Neural progenitor cell (in vitro differentiated cells): ENCODE measurements around the gene MVD. TPM values are rescaled to one million over a fixed set of nuclear protein-coding genes. Genes with fewer than 3 reads are reported as not detected.

ENCODE experiments used
- DNase-seq: peaks from one replicate; pipeline ENCODE4 v3.0.0-alpha.2; 2016; ENCODE audit warnings: low spot score
- H2AFZ ChIP-seq: fragments of 200-600 bp; sonication (generic); replicated peaks from 2 replicates; pipeline ENCODE4 v1.6.1; 2016; ENCODE audit warnings: antibody characterized with exemption
- H3F3A ChIP-seq: fragments of 200-600 bp; sonication (generic); 2 replicates; pipeline ENCODE4 v1.6.1; 2016; ENCODE audit warnings: antibody characterized with exemption, low read depth
- H3K27ac ChIP-seq: fragments of 200-600 bp; sonication (generic); 2 replicates; pipeline ENCODE4 v1.5.1; 2016; ENCODE audit warnings: mild to moderate bottlenecking
- H3K27me3 ChIP-seq: fragments of 200-600 bp; sonication (generic); 2 replicates; pipeline ENCODE4 v1.6.1; 2016; ENCODE audit warnings: mild to moderate bottlenecking, moderate library complexity
- H3K36me3 ChIP-seq: fragments of 200-600 bp; sonication (generic); 2 replicates; pipeline ENCODE4 v1.5.1; 2016
- H3K4me1 ChIP-seq: fragments of 200-600 bp; sonication (generic); 2 replicates; pipeline ENCODE4 v1.6.1; 2016; ENCODE audit warnings: mixed run types
- H3K4me2 ChIP-seq: fragments of 200-600 bp; sonication (generic); 2 replicates; pipeline ENCODE4 v1.6.1; 2016
- H3K4me3 ChIP-seq: fragments of 200-600 bp; sonication (generic); 2 replicates; pipeline ENCODE4 v1.5.1; 2016
- H3K79me2 ChIP-seq: fragments of 200-600 bp; sonication (generic); 2 replicates; pipeline ENCODE4 v1.6.1; 2016; ENCODE audit warnings: low read depth
- H3K9ac ChIP-seq: fragments of 200-600 bp; sonication (generic); 2 replicates; pipeline ENCODE4 v1.6.1; 2016
- H3K9me3 ChIP-seq: fragments of 200-600 bp; sonication (generic); 2 replicates; pipeline ENCODE4 v1.5.1; 2016; ENCODE audit warnings: low read depth
- H4K20me1 ChIP-seq: fragments of 200-600 bp; sonication (generic); 2 replicates; pipeline ENCODE4 v1.6.1; 2016; ENCODE audit warnings: low read depth
- H3K27ac Mint-ChIP-seq: 3 replicates; pipeline ENCODE4 v1.8.0; 2021; ENCODE audit warnings: mixed read lengths
- H3K27me3 Mint-ChIP-seq: 2 replicates; pipeline ENCODE4 v1.8.0; 2022; ENCODE audit warnings: low read depth, mild to moderate bottlenecking, inconsistent platforms, moderate library complexity, mixed read lengths; ENCODE audit not compliant: insufficient read depth
- H3K36me3 Mint-ChIP-seq: 3 replicates; pipeline ENCODE4 v1.8.0; 2021; ENCODE audit warnings: mixed read lengths
- H3K4me1 Mint-ChIP-seq: 3 replicates; pipeline ENCODE4 v1.8.0; 2021; ENCODE audit warnings: mixed read lengths
- H3K4me3 Mint-ChIP-seq: 3 replicates; pipeline ENCODE4 v1.8.0; 2021; ENCODE audit warnings: mild to moderate bottlenecking, moderate library complexity, mixed read lengths
- H3K9me3 Mint-ChIP-seq: 3 replicates; pipeline ENCODE4 v1.8.0; 2020; ENCODE audit warnings: mixed read lengths
- CTCF ChIP-seq: fragments of 200-600 bp; sonication (generic); IDR thresholded peaks from 2 replicates; pipeline ENCODE4 v1.5.1; 2017; ENCODE audit warnings: antibody characterized with exemption, mild to moderate bottlenecking
- EZH2 ChIP-seq: fragments of 200-600 bp; sonication (generic); IDR thresholded peaks from 2 replicates; pipeline ENCODE4 v1.6.1; 2017; ENCODE audit warnings: antibody characterized with exemption, mild to moderate bottlenecking, moderate library complexity
- EZH2phosphoT487 ChIP-seq: fragments of 200-600 bp; sonication (generic); IDR thresholded peaks from 2 replicates; pipeline ENCODE4 v1.6.1; 2017; ENCODE audit warnings: antibody characterized with exemption
- total RNA-seq: library from RNA; depleted of rRNA; stranded (reverse); fragments of >200 nt; gene quantifications from 2 replicates; pipeline ENCODE4 v1.2.3, GENCODE V29; 2015; ENCODE audit warnings: low replicate concordance

The MVD gene
- total RNA-seq, 1 donor from 2014 or later: 12.7 TPM

- no peak for TF ChIP-seq EZH2
- TF ChIP-seq EZH2phosphoT487: no peak
- no peak for TF ChIP-seq CTCF
- Histone ChIP-seq H3K36me3 (no peaks in the 10 kb centered on the region), H2AFZ (no peak overlapping the region), H3K9me3 (no peaks in the 10 kb centered on the region), H3K79me2 (no peaks in the 10 kb centered on the region), H3K27me3 (no peaks in the 10 kb centered on the region), H4K20me1 (no peaks in the 10 kb centered on the region), H3K27ac (no peak overlapping the region), H3F3A (no peaks in the 10 kb centered on the region), H3K4me3 (no peak overlapping the region), H3K4me2 (no peak overlapping the region), H3K4me1 (no peaks in the 10 kb centered on the region), H3K9ac (no peak overlapping the region)
- H3K4me1 Mint-ChIP-seq: no peaks in the 10 kb centered on the region
- H3K9me3 Mint-ChIP-seq: no peaks in the 10 kb centered on the region
- no peak for DNase-seq
- no peak overlapping the region for H3K4me3 Mint-ChIP-seq
- no peak overlapping the region for H3K27ac Mint-ChIP-seq
- H3K27me3 Mint-ChIP-seq: peaks cover 2% of the 10 kb centered on the region
- no peaks in the 10 kb centered on the region for H3K36me3 Mint-ChIP-seq
Observed at GRCh38 chr16:88673716-88674379, 11.0 kb upstream of the MVD start.

- Histone ChIP-seq H3F3A (no peaks in the 10 kb centered on the region), H3K27ac (no peak overlapping the region), H2AFZ (no peak overlapping the region), H4K20me1 (no peaks in the 10 kb centered on the region), H3K4me1 (no peaks in the 10 kb centered on the region), H3K27me3 (no peaks in the 10 kb centered on the region), H3K79me2 (no peaks in the 10 kb centered on the region), H3K9ac (no peak overlapping the region), H3K4me3 (no peak overlapping the region), H3K4me2 (no peak overlapping the region), H3K36me3 (no peaks in the 10 kb centered on the region), H3K9me3 (no peaks in the 10 kb centered on the region)
- Mint-ChIP-seq H3K4me1 (peaks cover under 1% of the 10 kb centered on the region), H3K27ac (no peak overlapping the region), H3K9me3 (no peaks in the 10 kb centered on the region), H3K4me3 (no peak overlapping the region), H3K36me3 (peaks cover 5% of the 10 kb centered on the region), H3K27me3 (peaks cover 2% of the 10 kb centered on the region)
- TF ChIP-seq EZH2phosphoT487: no peak
- TF ChIP-seq EZH2: no peak
- peak; percentile 62 for TF ChIP-seq CTCF
- peak; percentile 74 for DNase-seq
Observed at GRCh38 chr16:88672776-88673175, 9.9 kb upstream of the MVD start.

GRCh38 chr16:88671806-88672205 lies 8.9 kb upstream of the MVD start:
- H3K4me2 ChIP-seq: no peak overlapping the region
- H3F3A ChIP-seq: peaks cover 3% of the 10 kb centered on the region
- no peaks in the 10 kb centered on the region for H3K36me3 ChIP-seq
- DNase-seq: no peak
- no peaks in the 10 kb centered on the region for H3K9me3 ChIP-seq
- peaks cover 2% of the 10 kb centered on the region for H3K4me1 Mint-ChIP-seq
- peaks cover 2% of the 10 kb centered on the region for H3K27me3 Mint-ChIP-seq
- H3K27me3 ChIP-seq: no peaks in the 10 kb centered on the region
- H3K27ac ChIP-seq: no peak overlapping the region
- TF ChIP-seq EZH2phosphoT487 (no peak), EZH2 (no peak), CTCF (no peak)
- H3K4me3 Mint-ChIP-seq: peak overlapping the region; percentile 24
- H3K9ac ChIP-seq: no peak overlapping the region
- no peak overlapping the region for H2AFZ ChIP-seq
- no peak overlapping the region for H3K4me3 ChIP-seq
- H3K9me3 Mint-ChIP-seq: no peaks in the 10 kb centered on the region
- H3K36me3 Mint-ChIP-seq: peaks cover 5% of the 10 kb centered on the region
- no peaks in the 10 kb centered on the region for H3K79me2 ChIP-seq
- no peaks in the 10 kb centered on the region for H4K20me1 ChIP-seq
- no peak overlapping the region for H3K27ac Mint-ChIP-seq
- no peaks in the 10 kb centered on the region for H3K4me1 ChIP-seq
